OCI-LY7 (cell line): ENCODE results near the gene CD22.

Experiments used
- EZH2phosphoT487 ChIP-seq: fragments of 200-600 bp; sonication (generic); IDR thresholded peaks from 2 replicates; pipeline ENCODE4 v1.6.1; 2018; ENCODE audit warnings: low read depth, borderline replicate concordance, mild to moderate bottlenecking, mixed run types, antibody characterized with exemption, low read length, moderate library complexity, mixed read lengths
- TF ChIP-seq, protein P1 (sequence below): fragments of 200-600 bp; sonication (generic); conservative IDR thresholded peaks from 2 replicates; pipeline ENCODE4 v1.5.1; 2014; ENCODE audit warnings: mild to moderate bottlenecking, antibody characterized with exemption, low read length, moderate library complexity, mixed read lengths

DNA sequence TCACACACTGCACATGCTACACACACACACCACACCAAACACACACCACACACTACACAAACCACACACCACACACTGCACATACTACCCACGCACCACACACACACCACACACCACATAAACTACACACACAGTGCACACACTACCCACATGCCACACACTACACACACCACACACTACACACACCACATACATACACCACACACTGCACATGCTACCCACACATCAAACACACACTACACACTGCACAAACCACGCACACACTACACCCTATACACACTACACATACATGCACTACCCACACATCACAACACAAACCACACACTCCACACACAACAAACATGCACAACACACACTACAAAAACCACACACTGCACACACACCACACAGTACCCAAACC, 31.1 kb upstream of the CD22 start:
- TF ChIP-seq, protein P1, sequence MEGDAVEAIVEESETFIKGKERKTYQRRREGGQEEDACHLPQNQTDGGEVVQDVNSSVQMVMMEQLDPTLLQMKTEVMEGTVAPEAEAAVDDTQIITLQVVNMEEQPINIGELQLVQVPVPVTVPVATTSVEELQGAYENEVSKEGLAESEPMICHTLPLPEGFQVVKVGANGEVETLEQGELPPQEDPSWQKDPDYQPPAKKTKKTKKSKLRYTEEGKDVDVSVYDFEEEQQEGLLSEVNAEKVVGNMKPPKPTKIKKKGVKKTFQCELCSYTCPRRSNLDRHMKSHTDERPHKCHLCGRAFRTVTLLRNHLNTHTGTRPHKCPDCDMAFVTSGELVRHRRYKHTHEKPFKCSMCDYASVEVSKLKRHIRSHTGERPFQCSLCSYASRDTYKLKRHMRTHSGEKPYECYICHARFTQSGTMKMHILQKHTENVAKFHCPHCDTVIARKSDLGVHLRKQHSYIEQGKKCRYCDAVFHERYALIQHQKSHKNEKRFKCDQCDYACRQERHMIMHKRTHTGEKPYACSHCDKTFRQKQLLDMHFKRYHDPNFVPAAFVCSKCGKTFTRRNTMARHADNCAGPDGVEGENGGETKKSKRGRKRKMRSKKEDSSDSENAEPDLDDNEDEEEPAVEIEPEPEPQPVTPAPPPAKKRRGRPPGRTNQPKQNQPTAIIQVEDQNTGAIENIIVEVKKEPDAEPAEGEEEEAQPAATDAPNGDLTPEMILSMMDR: no peak
- TF ChIP-seq EZH2phosphoT487: no peak
